HL-60/S4 treated with retinoic acid at 250 ng/mL for 4 days and 3 days (cell line): Measurements from ENCODE around the gene PLCB3.

Source experiments
- in situ Hi-C: fragments of 300-500 bp; cut with MboI; formaldehyde crosslinking; loops from 2 replicates; pipeline ENCODE4 v1.7.0; 2022; ENCODE audit warnings: low sequenced_read_pairs

Gene PLCB3

GRCh38 chr11:64249563-64250414, 1.5 kb upstream of the PLCB3 start:
- in situ Hi-C loops = no loop called here

GRCh38 chr11:64250415-64251015, 815 bp upstream of the PLCB3 start:
- in situ Hi-C loops = no loop called here

GRCh38 chr11:64251753-64252002, 348 bp downstream of the PLCB3 start:
- in situ Hi-C loops = no loop called here

- in situ Hi-C loops = no loop called here
These were observed 908 bp downstream of the PLCB3 start for GRCh38 chr11:64252003-64252872.

- in situ Hi-C loops = no loop called here
These were observed 1.7 kb downstream of the PLCB3 start for GRCh38 chr11:64253043-64253442.

DNA sequence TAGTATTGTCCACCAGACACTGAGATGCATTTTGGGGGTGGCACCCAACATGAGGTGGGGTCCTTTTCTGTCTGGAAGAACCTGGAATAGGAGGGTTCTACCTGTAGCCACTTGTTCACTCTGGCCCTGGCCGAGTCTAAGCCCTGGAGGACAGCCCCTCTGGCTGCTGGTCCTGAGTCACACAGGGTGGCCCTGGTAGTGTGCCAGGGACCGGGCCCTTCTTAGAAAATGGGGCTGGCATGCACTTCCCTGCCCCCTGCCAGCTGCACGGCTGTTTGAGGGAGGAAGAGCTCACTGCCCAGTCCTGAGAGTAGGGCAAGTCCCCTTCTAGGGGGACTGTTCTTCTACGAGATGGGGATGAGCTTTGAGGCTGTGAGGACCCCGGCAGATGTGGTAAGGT, 2.2 kb downstream of the PLCB3 start:
- in situ Hi-C loops = no loop called here

- in situ Hi-C loops = no loop called here
These were observed 3.0 kb downstream of the PLCB3 start for GRCh38 chr11:64254326-64254725.

DNA sequence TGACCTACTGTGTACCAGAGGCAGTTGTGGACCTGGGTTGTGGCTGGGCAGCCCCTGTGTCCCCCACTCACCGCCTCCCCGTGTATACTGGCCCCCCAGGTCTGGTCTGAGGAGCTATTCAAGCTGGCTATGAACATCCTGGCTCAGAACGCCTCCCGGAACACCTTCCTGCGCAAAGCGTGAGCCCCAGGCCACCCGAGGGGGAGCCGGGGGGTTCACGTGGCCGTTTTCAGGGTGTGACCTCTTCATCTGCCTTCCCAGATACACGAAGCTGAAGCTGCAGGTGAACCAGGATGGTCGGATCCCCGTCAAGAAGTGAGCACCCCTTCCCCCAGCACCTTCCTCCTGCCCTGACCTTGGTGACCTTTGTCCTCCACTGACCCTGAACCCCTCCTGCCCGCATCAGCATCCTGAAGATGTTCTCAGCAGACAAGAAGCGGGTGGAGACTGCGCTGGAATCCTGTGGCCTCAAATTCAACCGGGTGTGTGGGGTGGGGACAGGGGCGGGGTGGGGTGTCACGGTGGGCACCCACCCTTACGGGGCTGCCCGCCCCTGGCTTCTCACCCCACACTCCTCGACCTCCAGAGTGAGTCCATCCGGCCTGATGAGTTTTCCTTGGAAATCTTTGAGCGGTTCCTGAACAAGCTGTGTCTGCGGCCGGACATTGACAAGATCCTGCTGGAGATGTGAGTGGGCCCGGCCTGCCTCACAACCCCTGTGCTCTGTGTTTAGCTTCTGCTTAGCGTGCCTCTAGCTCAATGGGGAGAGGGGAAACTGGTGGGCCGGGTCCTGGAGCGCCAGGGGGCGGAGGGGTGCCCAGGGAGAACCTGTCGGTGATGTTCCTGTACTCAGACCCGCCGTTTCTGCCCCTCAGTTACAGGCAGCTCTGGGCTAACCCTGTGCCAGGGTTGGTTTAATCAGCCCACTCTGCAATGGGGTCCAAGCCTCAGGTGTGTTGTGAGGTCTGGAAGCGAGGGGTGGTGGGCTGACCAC, 4.1 kb downstream of the PLCB3 start:
- in situ Hi-C loops = no loop called here

GRCh38 chr11:64256300-64256699, 5.0 kb downstream of the PLCB3 start:
- in situ Hi-C loops = no loop called here

GRCh38 chr11:64258356-64258755, 7.0 kb downstream of the PLCB3 start:
- in situ Hi-C loops = no loop called here

GRCh38 chr11:64258946-64259532, 7.7 kb downstream of the PLCB3 start:
- in situ Hi-C loops = no loop called here

- in situ Hi-C loops = no loop called here
These were observed 8.3 kb downstream of the PLCB3 start for GRCh38 chr11:64259533-64260067.

- in situ Hi-C loops = no loop called here
These were observed 8.9 kb downstream of the PLCB3 start for GRCh38 chr11:64260147-64260708.

DNA sequence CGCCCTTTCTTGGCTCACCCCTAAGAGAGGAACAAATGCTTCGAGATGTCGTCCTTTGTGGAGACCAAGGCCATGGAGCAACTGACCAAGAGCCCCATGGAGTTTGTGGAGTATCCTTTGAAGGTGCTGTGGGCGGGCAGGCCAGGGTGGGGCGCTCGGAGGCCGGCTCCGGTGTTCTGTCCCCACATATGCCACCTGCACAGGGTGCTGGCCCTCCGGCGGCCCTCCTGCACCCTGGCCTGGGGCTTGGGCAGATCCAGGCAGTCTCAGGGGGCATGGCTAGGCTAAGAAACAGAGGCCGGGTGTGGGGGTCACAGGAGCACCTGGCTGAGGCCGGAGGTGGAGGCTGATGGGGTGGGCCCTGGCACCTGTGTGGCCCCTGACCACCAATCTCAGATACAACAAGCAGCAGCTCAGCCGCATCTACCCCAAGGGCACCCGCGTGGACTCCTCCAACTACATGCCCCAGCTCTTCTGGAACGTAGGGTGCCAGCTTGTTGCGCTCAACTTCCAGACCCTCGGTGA, 10.3 kb downstream of the PLCB3 start:
- in situ Hi-C loops = no loop called here

- in situ Hi-C loops = no loop called here
These were observed 11.1 kb downstream of the PLCB3 start for GRCh38 chr11:64262271-64263002.

- in situ Hi-C loops = no loop called here
These were observed 12.0 kb downstream of the PLCB3 start for GRCh38 chr11:64263021-64263946.

GRCh38 chr11:64263947-64264317, 12.6 kb downstream of the PLCB3 start:
- in situ Hi-C loops = no loop called here

GRCh38 chr11:64264371-64264852, 13.1 kb downstream of the PLCB3 start:
- in situ Hi-C loops = no loop called here
